HCT116 (cell line): Measurements from ENCODE around the gene VPS35.

Source experiments
- EZH2phosphoT487 ChIP-seq: fragments of 200-600 bp; IDR thresholded peaks from 2 replicates; pipeline ENCODE4 v1.6.1; 2018; ENCODE audit warnings: antibody characterized with exemption, borderline replicate concordance
- POLR2A ChIP-seq: IDR thresholded peaks from 2 replicates; pipeline ENCODE4 v1.7.0; 2011; ENCODE audit warnings: borderline replicate concordance; ENCODE audit not compliant: insufficient read depth, insufficient read length; ENCODE audit errors: extremely low read depth
- POLR2AphosphoS5 ChIP-seq: IDR thresholded peaks from 2 replicates; pipeline ENCODE4 v1.6.1; 2011; ENCODE audit warnings: mild to moderate bottlenecking, low read depth, low read length, moderate library complexity
- SIN3A ChIP-seq: IDR thresholded peaks from 2 replicates; pipeline ENCODE4 v1.6.1; 2012; ENCODE audit warnings: low read depth
- ZNF274 ChIP-seq: fragments of 200-500 bp; sonication (Bioruptor generic); IDR thresholded peaks from 2 replicates; pipeline ENCODE4 v1.6.1; 2014; ENCODE audit warnings: mild to moderate bottlenecking, low read depth, low read length, inconsistent platforms
- TF ChIP-seq, protein P1 (sequence below): IDR thresholded peaks from 2 replicates; pipeline ENCODE4 v1.6.1; 2012; ENCODE audit warnings: low read depth
- TF ChIP-seq, protein P2 (sequence below), 3 experiments: fragments of 200-600 bp in 1 of 3; sonication (generic) in 1 of 3; IDR thresholded peaks in 2 of 3; conservative IDR thresholded peaks in 1 of 3; 2 replicates each; pipeline ENCODE4 v1.5.1; 2012 to 2017; ENCODE audit warnings: low read depth in 2 of 3, low read length in 2 of 3, antibody characterized with exemption in 1 of 3, borderline replicate concordance in 1 of 3, control low read depth in 1 of 3, mild to moderate bottlenecking in 1 of 3, mixed read lengths in 1 of 3, mixed run types in 1 of 3, moderate library complexity in 1 of 3; ENCODE audit not compliant: insufficient read depth in 1 of 3

- TF ChIP-seq EZH2phosphoT487 (no peak), POLR2A (no peak), ZNF274 (no peak), SIN3A (no peak), POLR2AphosphoS5 (no peak)
- TF ChIP-seq, protein P1, sequence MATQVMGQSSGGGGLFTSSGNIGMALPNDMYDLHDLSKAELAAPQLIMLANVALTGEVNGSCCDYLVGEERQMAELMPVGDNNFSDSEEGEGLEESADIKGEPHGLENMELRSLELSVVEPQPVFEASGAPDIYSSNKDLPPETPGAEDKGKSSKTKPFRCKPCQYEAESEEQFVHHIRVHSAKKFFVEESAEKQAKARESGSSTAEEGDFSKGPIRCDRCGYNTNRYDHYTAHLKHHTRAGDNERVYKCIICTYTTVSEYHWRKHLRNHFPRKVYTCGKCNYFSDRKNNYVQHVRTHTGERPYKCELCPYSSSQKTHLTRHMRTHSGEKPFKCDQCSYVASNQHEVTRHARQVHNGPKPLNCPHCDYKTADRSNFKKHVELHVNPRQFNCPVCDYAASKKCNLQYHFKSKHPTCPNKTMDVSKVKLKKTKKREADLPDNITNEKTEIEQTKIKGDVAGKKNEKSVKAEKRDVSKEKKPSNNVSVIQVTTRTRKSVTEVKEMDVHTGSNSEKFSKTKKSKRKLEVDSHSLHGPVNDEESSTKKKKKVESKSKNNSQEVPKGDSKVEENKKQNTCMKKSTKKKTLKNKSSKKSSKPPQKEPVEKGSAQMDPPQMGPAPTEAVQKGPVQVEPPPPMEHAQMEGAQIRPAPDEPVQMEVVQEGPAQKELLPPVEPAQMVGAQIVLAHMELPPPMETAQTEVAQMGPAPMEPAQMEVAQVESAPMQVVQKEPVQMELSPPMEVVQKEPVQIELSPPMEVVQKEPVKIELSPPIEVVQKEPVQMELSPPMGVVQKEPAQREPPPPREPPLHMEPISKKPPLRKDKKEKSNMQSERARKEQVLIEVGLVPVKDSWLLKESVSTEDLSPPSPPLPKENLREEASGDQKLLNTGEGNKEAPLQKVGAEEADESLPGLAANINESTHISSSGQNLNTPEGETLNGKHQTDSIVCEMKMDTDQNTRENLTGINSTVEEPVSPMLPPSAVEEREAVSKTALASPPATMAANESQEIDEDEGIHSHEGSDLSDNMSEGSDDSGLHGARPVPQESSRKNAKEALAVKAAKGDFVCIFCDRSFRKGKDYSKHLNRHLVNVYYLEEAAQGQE = no peak
- TF ChIP-seq, protein P2, sequence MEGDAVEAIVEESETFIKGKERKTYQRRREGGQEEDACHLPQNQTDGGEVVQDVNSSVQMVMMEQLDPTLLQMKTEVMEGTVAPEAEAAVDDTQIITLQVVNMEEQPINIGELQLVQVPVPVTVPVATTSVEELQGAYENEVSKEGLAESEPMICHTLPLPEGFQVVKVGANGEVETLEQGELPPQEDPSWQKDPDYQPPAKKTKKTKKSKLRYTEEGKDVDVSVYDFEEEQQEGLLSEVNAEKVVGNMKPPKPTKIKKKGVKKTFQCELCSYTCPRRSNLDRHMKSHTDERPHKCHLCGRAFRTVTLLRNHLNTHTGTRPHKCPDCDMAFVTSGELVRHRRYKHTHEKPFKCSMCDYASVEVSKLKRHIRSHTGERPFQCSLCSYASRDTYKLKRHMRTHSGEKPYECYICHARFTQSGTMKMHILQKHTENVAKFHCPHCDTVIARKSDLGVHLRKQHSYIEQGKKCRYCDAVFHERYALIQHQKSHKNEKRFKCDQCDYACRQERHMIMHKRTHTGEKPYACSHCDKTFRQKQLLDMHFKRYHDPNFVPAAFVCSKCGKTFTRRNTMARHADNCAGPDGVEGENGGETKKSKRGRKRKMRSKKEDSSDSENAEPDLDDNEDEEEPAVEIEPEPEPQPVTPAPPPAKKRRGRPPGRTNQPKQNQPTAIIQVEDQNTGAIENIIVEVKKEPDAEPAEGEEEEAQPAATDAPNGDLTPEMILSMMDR (IDR thresholded peaks at IDR 0.05 in 2 of 3, conservative IDR thresholded peaks at IDR 0.05 in 1 of 3; ENCODE audit: borderline replicate concordance in 1 of 3, insufficient read depth in 1 of 3, low read depth in 2 of 3, low read length in 2 of 3) = no peak
Measured at GRCh38 chr16:46621934-46622676, 66.9 kb downstream of the VPS35 start.
